ENCODE data around the gene TNRC18. TPM values are rescaled to one million over a fixed set of nuclear protein-coding genes. Genes with fewer than 3 reads are reported as not detected.
"Not testable (repeated sequence)": the region's sequence is repeated elsewhere in the genome, so short reads cannot be mapped to it uniquely, and the experiment has no call there.

TNRC18 gene
- total RNA-seq, 2 experiments from 2014 or later: 43.8 to 44.2 TPM

- Mint-ChIP-seq H3K27me3 (no peaks in the 10 kb centered on the region), H3K9me3 (no peaks in the 10 kb centered on the region), H3K4me3 (no peak overlapping the region), H3K4me1 (ENCODE audit: low read depth) (peaks cover 14% of the 10 kb centered on the region), H3K27ac (no peak overlapping the region), H3K36me3 (ENCODE audit: low read depth) (peaks cover 30% of the 10 kb centered on the region)
- ChIA-PET POLR2A (interaction anchor here (1.4 kb wide), 1 partner anchor 34 kb away, joined by 3 read pairs; no protein-coding TSS in a partner anchor), CTCF (interaction anchor here (1.3 kb wide), 1 partner anchor 125 kb away, joined by 3 read pairs; no protein-coding TSS in a partner anchor)
- intact Hi-C loops (cut with micrococcal nuclease): no loop called here
- DNase-seq: no peak
- TF ChIP-seq CTCF (IDR thresholded peaks at IDR 0.05): no peak
- no peak for ATAC-seq
Observed at GRCh38 chr7:5362466-5362865, 61.2 kb downstream of the TNRC18 start.

GRCh38 chr7:5361446-5362127, 62.0 kb downstream of the TNRC18 start:
- CTCF ChIA-PET: interaction anchor here (1.3 kb wide), 1 partner anchor 124 kb away, joined by 3 read pairs; no protein-coding TSS in a partner anchor
- ATAC-seq (no peak), DNase-seq (no peak)
- POLR2A ChIA-PET: interaction anchor here (1.4 kb wide), 1 partner anchor 35 kb away, joined by 3 read pairs; no protein-coding TSS in a partner anchor
- peaks cover 10% of the 10 kb centered on the region for H3K4me1 Mint-ChIP-seq (ENCODE audit: low read depth)
- H3K36me3 Mint-ChIP-seq (ENCODE audit: low read depth): peaks cover 34% of the 10 kb centered on the region
- H3K27me3 Mint-ChIP-seq: no peaks in the 10 kb centered on the region
- H3K4me3 Mint-ChIP-seq: no peak overlapping the region
- no peak overlapping the region for H3K27ac Mint-ChIP-seq
- TF ChIP-seq CTCF (IDR thresholded peaks at IDR 0.05): no peak
- H3K9me3 Mint-ChIP-seq: no peaks in the 10 kb centered on the region
- intact Hi-C loops (cut with micrococcal nuclease): no loop called here

GRCh38 chr7:5360971-5361370, 62.7 kb downstream of the TNRC18 start:
- no peak for TF ChIP-seq CTCF (IDR thresholded peaks at IDR 0.05)
- Mint-ChIP-seq H3K9me3 (no peaks in the 10 kb centered on the region), H3K27me3 (no peaks in the 10 kb centered on the region), H3K36me3 (ENCODE audit: low read depth) (peaks cover 39% of the 10 kb centered on the region), H3K4me3 (no peak overlapping the region), H3K27ac (no peak overlapping the region), H3K4me1 (ENCODE audit: low read depth) (peaks cover 8% of the 10 kb centered on the region)
- ATAC-seq (no peak), DNase-seq (no peak)
- CTCF ChIA-PET: interaction anchor here (1.3 kb wide), 1 partner anchor 123 kb away, joined by 3 read pairs; no protein-coding TSS in a partner anchor
- intact Hi-C loops (cut with micrococcal nuclease): no loop called here
- POLR2A ChIA-PET: no interaction called here

- Mint-ChIP-seq H3K27me3 (no peaks in the 10 kb centered on the region), H3K4me3 (no peak overlapping the region), H3K9me3 (no peaks in the 10 kb centered on the region), H3K36me3 (ENCODE audit: low read depth) (peaks cover 39% of the 10 kb centered on the region), H3K4me1 (ENCODE audit: low read depth) (peaks cover 7% of the 10 kb centered on the region), H3K27ac (no peak overlapping the region)
- CTCF ChIA-PET: interaction anchor here (1.2 kb wide), 1 partner anchor 13 kb away, joined by 3 read pairs; no protein-coding TSS in a partner anchor
- POLR2A ChIA-PET: no interaction called here
- DNase-seq (no peak), ATAC-seq (no peak)
- TF ChIP-seq CTCF (IDR thresholded peaks at IDR 0.05): no peak
- intact Hi-C loops (cut with micrococcal nuclease): no loop called here
Observed at GRCh38 chr7:5360451-5360850, 63.2 kb downstream of the TNRC18 start.

- H3K27ac Mint-ChIP-seq; intact Hi-C loops (cut with micrococcal nuclease); DNase-seq; H3K4me3 Mint-ChIP-seq; H3K9me3 Mint-ChIP-seq; H3K4me1 Mint-ChIP-seq (ENCODE audit: low read depth); H3K27me3 Mint-ChIP-seq; ATAC-seq; POLR2A ChIA-PET: not testable (repeated sequence)
- CTCF ChIA-PET: interaction anchor here (1.2 kb wide), 1 partner anchor 13 kb away, joined by 3 read pairs; no protein-coding TSS in a partner anchor
- peaks cover 40% of the 10 kb centered on the region for H3K36me3 Mint-ChIP-seq (ENCODE audit: low read depth)
Observed at GRCh38 chr7:5360021-5360420, 63.6 kb downstream of the TNRC18 start.
